ENCODE results near the gene UCP2. TPM values are rescaled to one million over a fixed set of nuclear protein-coding genes. Genes with fewer than 3 reads are reported as not detected.

The UCP2 gene
- total and polyA plus RNA-seq, 9 of the 15 experiments (the other 6 are each of a cell fraction or from before 2014, with no cell fraction given), result 19.2 to 216 (median 87.9) TPM

GRCh38 chr11:74015919-74016684 is 33.5 kb upstream of the UCP2 start (continued):
- no peak for TF ChIP-seq HINFP (tag; conservative IDR thresholded peaks at IDR 0.05; ENCODE audit: low read depth)
- no peak; the same call in 1 of the 2 replicates for TF ChIP-seq RNF2 (IDR thresholded peaks at IDR 0.05)
- TF ChIP-seq RBM22 (IDR thresholded peaks at IDR 0.05; ENCODE audit: low read depth, low read length, poor library complexity, severe bottlenecking), result no peak
- no peak for TF ChIP-seq THRA (IDR thresholded peaks at IDR 0.05)
- no peak for TF ChIP-seq NCOA4 (IDR thresholded peaks at IDR 0.05; ENCODE audit: partially characterized antibody)
- no peak for TF ChIP-seq MEF2D (tag; conservative IDR thresholded peaks at IDR 0.05; ENCODE audit: low read depth)
- TF ChIP-seq HES1 (IDR thresholded peaks at IDR 0.05; ENCODE audit: low read depth), result 0 out of 2 replicates have a peak, but pooled peaks have one; percentile 42
- no peak for TF ChIP-seq ZNF347 (CRISPR knock-in tag; IDR thresholded peaks at IDR 0.05; ENCODE audit: low read depth)
- TF ChIP-seq ZBTB9 (CRISPR knock-in tag; IDR thresholded peaks at IDR 0.05), result 0 out of 2 replicates have a peak, but pooled peaks have one; percentile 11
- TF ChIP-seq DMBX1 (CRISPR knock-in tag; IDR thresholded peaks at IDR 0.05; ENCODE audit: borderline replicate concordance), result peak; percentile 87; the same call in 1 of the 2 replicates
- peak; percentile 72 for TF ChIP-seq FOXM1 (IDR thresholded peaks at IDR 0.05; ENCODE audit: low read depth)
- TF ChIP-seq FOXM1 (CRISPR knock-in tag; IDR thresholded peaks at IDR 0.05; ENCODE audit: low read depth), result no peak
- TF ChIP-seq ELK3 (CRISPR knock-in tag; IDR thresholded peaks at IDR 0.05), result no peak
- TF ChIP-seq MAFG (tag; conservative IDR thresholded peaks at IDR 0.05), result 0 out of 2 replicates have a peak, but pooled peaks have one; percentile 7
- no peak for TF ChIP-seq E2F6 (IDR thresholded peaks at IDR 0.05; ENCODE audit: borderline replicate concordance in 1 of 2, extremely low read depth in 1 of 2, insufficient read depth in 1 of 2, insufficient read length in 1 of 2, low read depth in 1 of 2, low read length in 1 of 2, poor library complexity in 1 of 2, severe bottlenecking in 1 of 2)
- TF ChIP-seq CBFA2T2 (conservative IDR thresholded peaks at IDR 0.05), result peak; percentile 96
- TF ChIP-seq FOXK2 (conservative IDR thresholded peaks at IDR 0.05 in 1 of 2, IDR thresholded peaks at IDR 0.05 in 1 of 2; ENCODE audit: low read depth in 2 of 2), result peak; percentile 22 to 54; a peak in 1 of 4 replicates
- TF ChIP-seq ESRRA (IDR thresholded peaks at IDR 0.05; ENCODE audit: borderline replicate concordance, low read depth), result peak; percentile 72; the same call in 1 of the 2 replicates
- TF ChIP-seq COPS2 (conservative IDR thresholded peaks at IDR 0.05), result no peak

Measured in K562 (cell line).